Activated B cell treated with CpG ODN at 0.5 μM for 24 hours (primary cell): ENCODE results near the gene PON3. TPM values are rescaled to one million over a fixed set of nuclear protein-coding genes. Genes with fewer than 3 reads are reported as not detected.

Experiments
- ATAC-seq: fragments of 200-7000 bp; cut with Tn5 transposase; one replicate; pipeline ENCODE4 v1.10.0; 2021; ENCODE audit warnings: low read depth, mild to moderate bottlenecking, moderate library complexity
- CTCF ChIA-PET: fragments of 350-600 bp; sonication (Branson Sonifier 250); formaldehyde crosslinking; loops from one replicate; lab custom pipeline; 2021; ENCODE audit warnings: antibody characterized with exemption; lab: Charles Lee
- POLR2A ChIA-PET: fragments of 350-600 bp; sonication (Branson Sonifier 250); formaldehyde crosslinking; loops from one replicate; lab custom pipeline; 2021; ENCODE audit warnings: antibody characterized with exemption; lab: Charles Lee
- DNase-seq: peaks from one replicate; pipeline ENCODE4 v3.0.0; 2022
- H3K27ac Mint-ChIP-seq: one replicate; pipeline ENCODE4 v1.8.0; 2020; ENCODE audit warnings: mixed read lengths
- H3K27me3 Mint-ChIP-seq: one replicate; pipeline ENCODE4 v1.8.0; 2021; ENCODE audit warnings: mixed read lengths
- H3K36me3 Mint-ChIP-seq: one replicate; pipeline ENCODE4 v1.8.0; 2021; ENCODE audit warnings: low read depth, mixed read lengths
- H3K4me1 Mint-ChIP-seq: one replicate; pipeline ENCODE4 v1.8.0; 2021; ENCODE audit warnings: mixed read lengths
- H3K4me3 Mint-ChIP-seq: one replicate; pipeline ENCODE4 v1.8.0; 2020; ENCODE audit warnings: mild to moderate bottlenecking, mixed read lengths
- H3K9me3 Mint-ChIP-seq: one replicate; pipeline ENCODE4 v1.8.0; 2020; ENCODE audit warnings: mixed read lengths
- intact Hi-C: fragments of 100-400 bp; cut with micrococcal nuclease; formaldehyde crosslinking; loops from one replicate; pipeline ENCODE4 v1.15.1; 2024
- total RNA-seq: library from RNA; stranded (reverse); gene quantifications from 2 replicates; pipeline ENCODE4 v1.2.3, GENCODE V29; 2022
- TF ChIP-seq, protein P1 (sequence below): fragments of 200-600 bp; IDR thresholded peaks from one replicate; pipeline ENCODE4 v1.8.0; 2022; ENCODE audit warnings: antibody characterized with exemption, mild to moderate bottlenecking

The PON3 gene
- total RNA-seq, result not detected in 2 replicates

- TF ChIP-seq, protein P1, sequence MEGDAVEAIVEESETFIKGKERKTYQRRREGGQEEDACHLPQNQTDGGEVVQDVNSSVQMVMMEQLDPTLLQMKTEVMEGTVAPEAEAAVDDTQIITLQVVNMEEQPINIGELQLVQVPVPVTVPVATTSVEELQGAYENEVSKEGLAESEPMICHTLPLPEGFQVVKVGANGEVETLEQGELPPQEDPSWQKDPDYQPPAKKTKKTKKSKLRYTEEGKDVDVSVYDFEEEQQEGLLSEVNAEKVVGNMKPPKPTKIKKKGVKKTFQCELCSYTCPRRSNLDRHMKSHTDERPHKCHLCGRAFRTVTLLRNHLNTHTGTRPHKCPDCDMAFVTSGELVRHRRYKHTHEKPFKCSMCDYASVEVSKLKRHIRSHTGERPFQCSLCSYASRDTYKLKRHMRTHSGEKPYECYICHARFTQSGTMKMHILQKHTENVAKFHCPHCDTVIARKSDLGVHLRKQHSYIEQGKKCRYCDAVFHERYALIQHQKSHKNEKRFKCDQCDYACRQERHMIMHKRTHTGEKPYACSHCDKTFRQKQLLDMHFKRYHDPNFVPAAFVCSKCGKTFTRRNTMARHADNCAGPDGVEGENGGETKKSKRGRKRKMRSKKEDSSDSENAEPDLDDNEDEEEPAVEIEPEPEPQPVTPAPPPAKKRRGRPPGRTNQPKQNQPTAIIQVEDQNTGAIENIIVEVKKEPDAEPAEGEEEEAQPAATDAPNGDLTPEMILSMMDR, result no peak
- ChIA-PET POLR2A (no interaction called here), CTCF (interaction anchor here (0.7 to 1.7 kb wide), 3 partner anchors 15 to 947 kb away, joined by 3 to 16 read pairs (median 4); no protein-coding TSS in a partner anchor)
- H3K4me3 Mint-ChIP-seq, result peak within 1 kb of the TSS; percentile 56
- no peaks in the 10 kb centered on the region for H3K9me3 Mint-ChIP-seq
- H3K36me3 Mint-ChIP-seq, result no peaks in the 10 kb centered on the region
- DNase-seq (peak; percentile 16), ATAC-seq (peak; percentile 52)
- intact Hi-C loops, result loop anchor here (1.0 kb wide), 1 partner anchor 81 kb away; no protein-coding TSS in a partner anchor
- peaks cover 9% of the 10 kb centered on the region for H3K4me1 Mint-ChIP-seq
- H3K27me3 Mint-ChIP-seq, result peaks cover 40% of the 10 kb centered on the region
- H3K27ac Mint-ChIP-seq, result no peak within 1 kb of the TSS
Observed at GRCh38 chr7:95396136-95397032, at the start of gene PON3. Gene PON3 (minus strand): TSS chr7:95396375. CDS start chr7:95396350, 25 bp downstream.

GRCh38 chr7:95444796-95445195 lies 48.6 kb upstream of the PON3 start:
- POLR2A ChIA-PET, result no interaction called here
- ATAC-seq, result no peak
- intact Hi-C loops, result no loop called here
- Mint-ChIP-seq H3K27me3 (peaks cover 10% of the 10 kb centered on the region), H3K4me1 (no peaks in the 10 kb centered on the region), H3K9me3 (no peaks in the 10 kb centered on the region), H3K27ac (no peak overlapping the region), H3K4me3 (no peak overlapping the region), H3K36me3 (no peaks in the 10 kb centered on the region)
- CTCF ChIA-PET, result no interaction called here
- DNase-seq, result no peak
- TF ChIP-seq, protein P1, result no peak

GRCh38 chr7:95441042-95441823 lies 45.1 kb upstream of the PON3 start:
- POLR2A ChIA-PET, result interaction anchor here (0.8 kb wide), 1 partner anchor 330 kb away, joined by 4 read pairs; no protein-coding TSS in a partner anchor
- no peaks in the 10 kb centered on the region for H3K36me3 Mint-ChIP-seq
- no peak overlapping the region for H3K27ac Mint-ChIP-seq
- no peak for ATAC-seq
- peaks cover 10% of the 10 kb centered on the region for H3K27me3 Mint-ChIP-seq
- no peaks in the 10 kb centered on the region for H3K9me3 Mint-ChIP-seq
- CTCF ChIA-PET, result no interaction called here
- no peak overlapping the region for H3K4me3 Mint-ChIP-seq
- peaks cover 3% of the 10 kb centered on the region for H3K4me1 Mint-ChIP-seq
- intact Hi-C loops, result no loop called here
- DNase-seq, result no peak
- TF ChIP-seq, protein P1, result no peak

GRCh38 chr7:95440394-95441038 lies 44.3 kb upstream of the PON3 start:
- CTCF ChIA-PET, result no interaction called here
- H3K9me3 Mint-ChIP-seq, result no peaks in the 10 kb centered on the region
- TF ChIP-seq, protein P1, result no peak

More at GRCh38 chr7:95440394-95441038, 44.3 kb upstream of the PON3 start:
- DNase-seq (no peak), ATAC-seq (no peak)
- POLR2A ChIA-PET, result interaction anchor here (0.8 to 1.1 kb wide), 2 partner anchors 11 to 331 kb away, joined by 4 read pairs; no protein-coding TSS in a partner anchor
- H3K27me3 Mint-ChIP-seq, result peaks cover 10% of the 10 kb centered on the region
- H3K4me3 Mint-ChIP-seq, result no peak overlapping the region
- no peak overlapping the region for H3K27ac Mint-ChIP-seq
- no peaks in the 10 kb centered on the region for H3K36me3 Mint-ChIP-seq
- intact Hi-C loops, result no loop called here
- peaks cover 4% of the 10 kb centered on the region for H3K4me1 Mint-ChIP-seq
